ENCODE results near the gene BRCC3. TPM values are rescaled to one million over a fixed set of nuclear protein-coding genes. Genes with fewer than 3 reads are reported as not detected.
A peak's percentile ranks its signal among the peaks of the same experiment; 100 is the strongest.
"Not testable (repeated sequence)": the region's sequence is repeated elsewhere in the genome, so short reads cannot be mapped to it uniquely, and the experiment has no call there.

The BRCC3 gene
- total and polyA plus RNA-seq, 2 of the 13 experiments (the other 11 are each of a cell fraction or from before 2014, with no cell fraction given), result 19.8 to 24.3 TPM

GRCh38 chrX:155144926-155145325 lies 73.6 kb downstream of the BRCC3 start:
- Histone ChIP-seq H3K9me3 (ENCODE audit: low read length) (no peaks in the 10 kb centered on the region), H2AFZ (ENCODE audit: low read length) (no peak overlapping the region), H3K9ac (ENCODE audit: insufficient read depth, low read depth, low read length) (no peak overlapping the region), H3K79me2 (ENCODE audit: insufficient read depth, low read length) (no peaks in the 10 kb centered on the region), H3K4me3 (replicated peaks in 1 of 3; ENCODE audit: insufficient read depth in 1 of 3, low read depth in 2 of 3, low read length in 3 of 3) (no peak overlapping the region), H3K36me3 (replicated peaks in 1 of 2; ENCODE audit: control insufficient read depth in 1 of 2, insufficient read depth in 2 of 2, low read length in 2 of 2) (no peaks in the 10 kb centered on the region), H3K27ac (ENCODE audit: extremely low read length, insufficient read depth, low read length) (no peak overlapping the region), H4K20me1 (ENCODE audit: insufficient read depth, low read length) (no peaks in the 10 kb centered on the region), H3K4me1 (ENCODE audit: insufficient read depth, low read length) (peaks cover 7% of the 10 kb centered on the region; the same call in 1 of the 2 replicates), H3K4me2 (ENCODE audit: low read depth, low read length) (no peak overlapping the region), H3K27me3 (ENCODE audit: control insufficient read depth in 1 of 2, insufficient read depth in 2 of 2, low read length in 2 of 2) (no peaks in the 10 kb centered on the region)
- in situ Hi-C loops (cut with HindIII; ENCODE audit: extremely low pct_ligation_motif_present, low pct_unique_long_range_greater_than_20kb), result no loop called here
- FAIRE-seq (no peak), DNase-seq (ENCODE audit: low spot score) (no peak), ATAC-seq (no peak)
- ChIA-PET CTCF (ENCODE audit: low intra/inter-chr PET ratio, low total read pairs) (no interaction called here), POLR2A (no interaction called here)
- TF ChIP-seq ZNF747 (CRISPR knock-in tag; IDR thresholded peaks at IDR 0.05; ENCODE audit: borderline replicate concordance) (no peak), SP2 (CRISPR knock-in tag; IDR thresholded peaks at IDR 0.05) (no peak), ZNF124 (CRISPR knock-in tag; IDR thresholded peaks at IDR 0.05) (no peak), SP5 (CRISPR knock-in tag; IDR thresholded peaks at IDR 0.05; ENCODE audit: borderline replicate concordance, low read depth) (no peak), ZBTB7B (CRISPR knock-in tag; IDR thresholded peaks at IDR 0.05) (no peak), MYNN (CRISPR knock-in tag; IDR thresholded peaks at IDR 0.05; ENCODE audit: low read depth) (no peak), HCFC1 (IDR thresholded peaks at IDR 0.05; ENCODE audit: low read depth, low read length) (no peak), TOE1 (CRISPR knock-in tag; IDR thresholded peaks at IDR 0.05) (no peak), ZNF34 (CRISPR knock-in tag; IDR thresholded peaks at IDR 0.05; ENCODE audit: borderline replicate concordance) (no peak), RFX5 (IDR thresholded peaks at IDR 0.05; ENCODE audit: low read depth, low read length) (no peak)
- TF ChIP-seq, protein P1, sequence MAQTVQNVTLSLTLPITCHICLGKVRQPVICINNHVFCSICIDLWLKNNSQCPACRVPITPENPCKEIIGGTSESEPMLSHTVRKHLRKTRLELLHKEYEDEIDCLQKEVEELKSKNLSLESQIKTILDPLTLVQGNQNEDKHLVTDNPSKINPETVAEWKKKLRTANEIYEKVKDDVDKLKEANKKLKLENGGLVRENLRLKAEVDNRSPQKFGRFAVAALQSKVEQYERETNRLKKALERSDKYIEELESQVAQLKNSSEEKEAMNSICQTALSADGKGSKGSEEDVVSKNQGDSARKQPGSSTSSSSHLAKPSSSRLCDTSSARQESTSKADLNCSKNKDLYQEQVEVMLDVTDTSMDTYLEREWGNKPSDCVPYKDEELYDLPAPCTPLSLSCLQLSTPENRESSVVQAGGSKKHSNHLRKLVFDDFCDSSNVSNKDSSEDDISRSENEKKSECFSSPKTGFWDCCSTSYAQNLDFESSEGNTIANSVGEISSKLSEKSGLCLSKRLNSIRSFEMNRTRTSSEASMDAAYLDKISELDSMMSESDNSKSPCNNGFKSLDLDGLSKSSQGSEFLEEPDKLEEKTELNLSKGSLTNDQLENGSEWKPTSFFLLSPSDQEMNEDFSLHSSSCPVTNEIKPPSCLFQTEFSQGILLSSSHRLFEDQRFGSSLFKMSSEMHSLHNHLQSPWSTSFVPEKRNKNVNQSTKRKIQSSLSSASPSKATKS (CRISPR knock-in tag; IDR thresholded peaks at IDR 0.05), result no peak
- TF ChIP-seq, protein P2, sequence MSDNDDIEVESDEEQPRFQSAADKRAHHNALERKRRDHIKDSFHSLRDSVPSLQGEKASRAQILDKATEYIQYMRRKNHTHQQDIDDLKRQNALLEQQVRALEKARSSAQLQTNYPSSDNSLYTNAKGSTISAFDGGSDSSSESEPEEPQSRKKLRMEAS (IDR thresholded peaks at IDR 0.05), result no peak
- intact Hi-C loops (cut with micrococcal nuclease; ENCODE audit: unreplicated experiment), result no loop called here
- 8% methylated on average over 4 of the region's 4 CpGs for WGBS (ENCODE audit: low lambda C conversion rate)
- BruUV-seq (replicated peaks), result no TSS peak

- H4K20me1 ChIP-seq (ENCODE audit: insufficient read depth, low read length); H3K79me2 ChIP-seq (ENCODE audit: insufficient read depth, low read length); H3K9me3 ChIP-seq (ENCODE audit: low read length); in situ Hi-C loops (cut with HindIII; ENCODE audit: extremely low pct_ligation_motif_present, low pct_unique_long_range_greater_than_20kb); H3K36me3 ChIP-seq (replicated peaks in 1 of 2; ENCODE audit: control insufficient read depth in 1 of 2, insufficient read depth in 2 of 2, low read length in 2 of 2); H3K4me1 ChIP-seq (ENCODE audit: insufficient read depth, low read length); H3K4me3 ChIP-seq (replicated peaks in 1 of 3; ENCODE audit: insufficient read depth in 1 of 3, low read depth in 2 of 3, low read length in 3 of 3); POLR2A ChIA-PET; H3K27ac ChIP-seq (ENCODE audit: extremely low read length, insufficient read depth, low read length); DNase-seq (ENCODE audit: low spot score); CTCF ChIA-PET (ENCODE audit: low intra/inter-chr PET ratio, low total read pairs); H3K27me3 ChIP-seq (ENCODE audit: control insufficient read depth in 1 of 2, insufficient read depth in 2 of 2, low read length in 2 of 2); BruUV-seq (replicated peaks); H3K9ac ChIP-seq (ENCODE audit: insufficient read depth, low read depth, low read length): not testable (repeated sequence)
- FAIRE-seq (peak; percentile 90), ATAC-seq (peak; percentile 44; the same call in 2 of the 3 replicates)
- intact Hi-C loops (cut with micrococcal nuclease; ENCODE audit: unreplicated experiment), result loop anchor here (2.0 kb wide), 1 partner anchor 167 kb away; no protein-coding TSS in a partner anchor
- WGBS (ENCODE audit: low lambda C conversion rate), result 20% methylated on average over 1 of the region's 6 CpGs
- Histone ChIP-seq H2AFZ (ENCODE audit: low read length) (peak overlapping the region; percentile 27), H3K4me2 (ENCODE audit: low read depth, low read length) (peak overlapping the region; percentile 51; the same call in 1 of the 2 replicates)
Measured at GRCh38 chrX:155147612-155148011, 76.3 kb downstream of the BRCC3 start.

DNA sequence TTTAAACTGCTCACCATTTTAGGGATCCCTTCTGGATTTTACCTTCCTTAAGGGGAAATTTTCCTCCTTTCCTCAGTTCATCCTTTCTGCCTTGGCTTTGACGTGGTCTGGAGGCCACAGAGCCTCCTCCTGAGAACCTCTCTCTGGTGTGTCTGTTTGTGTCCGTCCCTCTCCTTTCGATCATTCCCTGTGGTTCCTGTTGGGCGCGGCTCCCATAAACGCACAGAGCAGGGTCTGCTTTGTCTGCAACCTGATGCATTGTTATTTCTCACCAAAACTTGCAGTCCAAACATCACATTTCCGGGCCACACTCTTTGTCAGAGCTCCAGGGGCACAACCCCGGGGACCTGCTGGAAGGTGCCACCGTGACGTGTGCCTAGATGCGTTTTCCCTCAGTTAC lies 76.9 kb downstream of the BRCC3 start:
- intact Hi-C loops (cut with micrococcal nuclease; ENCODE audit: unreplicated experiment), result loop anchor here (2.0 kb wide), 1 partner anchor 167 kb away; no protein-coding TSS in a partner anchor
- H3K27me3 ChIP-seq (ENCODE audit: control insufficient read depth in 1 of 2, insufficient read depth in 2 of 2, low read length in 2 of 2); H3K79me2 ChIP-seq (ENCODE audit: insufficient read depth, low read length); POLR2A ChIA-PET; H2AFZ ChIP-seq (ENCODE audit: low read length); H4K20me1 ChIP-seq (ENCODE audit: insufficient read depth, low read length); H3K4me3 ChIP-seq (replicated peaks in 1 of 3; ENCODE audit: insufficient read depth in 1 of 3, low read depth in 2 of 3, low read length in 3 of 3); H3K4me2 ChIP-seq (ENCODE audit: low read depth, low read length); H3K4me1 ChIP-seq (ENCODE audit: insufficient read depth, low read length); DNase-seq (ENCODE audit: low spot score); H3K36me3 ChIP-seq (replicated peaks in 1 of 2; ENCODE audit: control insufficient read depth in 1 of 2, insufficient read depth in 2 of 2, low read length in 2 of 2); H3K27ac ChIP-seq (ENCODE audit: extremely low read length, insufficient read depth, low read length); in situ Hi-C loops (cut with HindIII; ENCODE audit: extremely low pct_ligation_motif_present, low pct_unique_long_range_greater_than_20kb); BruUV-seq (replicated peaks); H3K9ac ChIP-seq (ENCODE audit: insufficient read depth, low read depth, low read length); ATAC-seq; H3K9me3 ChIP-seq (ENCODE audit: low read length): not testable (repeated sequence)
- no CpG with 5 or more reads among the region's 11 CpGs for WGBS (ENCODE audit: low lambda C conversion rate)
- CTCF ChIA-PET (ENCODE audit: low intra/inter-chr PET ratio, low total read pairs), result interaction anchor here (1.2 kb wide), 1 partner anchor 230 kb away, joined by 5 read pairs; no protein-coding TSS in a partner anchor
- FAIRE-seq, result peak; percentile 77

Data from HepG2 (cell line).